OCI-LY7 (cell line): Measurements from ENCODE around the gene ZMYND8. TPM values are rescaled to one million over a fixed set of nuclear protein-coding genes. Genes with fewer than 3 reads are reported as not detected.
"Not testable (repeated sequence)": the region's sequence is repeated elsewhere in the genome, so short reads cannot be mapped to it uniquely, and the experiment has no call there.

Source experiments
- BruUV-seq: library from RNA; stranded (reverse); fragments of 400-500 nt; replicated peaks from 2 replicates; lab custom pipeline; 2021; lab: Mats Ljungman, UMichigan
- CTCF ChIA-PET: fragments of 300-600 bp; sonication (Branson Sonifier 250); formaldehyde crosslinking; loops from one replicate; lab custom pipeline; 2022; ENCODE audit warnings: antibody characterized with exemption; ENCODE audit not compliant: unreplicated experiment; lab: Charles Lee
- POLR2A ChIA-PET: fragments of 300-600 bp; sonication (Branson Sonifier 250); formaldehyde crosslinking; loops from one replicate; lab custom pipeline; 2022; ENCODE audit warnings: antibody characterized with exemption; lab: Charles Lee
- DNase-seq: peaks from one replicate; pipeline ENCODE4 v3.0.0-alpha.2; 2015; ENCODE audit warnings: low spot score
- H2AFZ ChIP-seq: fragments of 200-600 bp; sonication (generic), shearing (Covaris generic); 2 replicates; pipeline ENCODE4 v1.6.1; 2014; ENCODE audit warnings: mild to moderate bottlenecking, antibody characterized with exemption, low read length, moderate library complexity
- H3K27ac ChIP-seq: fragments of 200-600 bp; sonication (generic); 2 replicates; pipeline ENCODE4 v1.5.1; 2014; ENCODE audit warnings: mixed run types, low read depth, mild to moderate bottlenecking, moderate library complexity, low read length, inconsistent platforms; ENCODE audit not compliant: poor library complexity, severe bottlenecking
- H3K36me3 ChIP-seq: fragments of 200-600 bp; sonication (generic); 2 replicates; pipeline ENCODE4 v1.6.1; 2014; ENCODE audit warnings: mild to moderate bottlenecking, antibody characterized with exemption, low read length, moderate library complexity, mixed read lengths; ENCODE audit not compliant: insufficient read depth
- H3K4me1 ChIP-seq: fragments of 200-600 bp; sonication (generic); 2 replicates; pipeline ENCODE4 v1.5.1; 2014; ENCODE audit warnings: mild to moderate bottlenecking, low read length; ENCODE audit not compliant: insufficient read depth, poor library complexity, severe bottlenecking
- H3K4me2 ChIP-seq: fragments of 200-600 bp; sonication (generic); 2 replicates; pipeline ENCODE4 v1.6.1; 2014; ENCODE audit warnings: mild to moderate bottlenecking, low read length
- H3K4me3 ChIP-seq: fragments of 200-600 bp; sonication (generic); 2 replicates; pipeline ENCODE4 v1.5.1; 2014; ENCODE audit warnings: mild to moderate bottlenecking, low read depth, low read length; ENCODE audit not compliant: poor library complexity, severe bottlenecking
- H3K79me2 ChIP-seq: fragments of 200-600 bp; sonication (generic); 2 replicates; pipeline ENCODE4 v1.6.1; 2016; ENCODE audit warnings: low read depth, mild to moderate bottlenecking, low read length, moderate library complexity, mixed read lengths; ENCODE audit not compliant: insufficient read depth
- H3K9me2 ChIP-seq: fragments of 200-600 bp; sonication (generic); 2 replicates; pipeline ENCODE4 v1.6.1; 2016; ENCODE audit warnings: mild to moderate bottlenecking, low read length, mixed read lengths; ENCODE audit not compliant: insufficient read depth
- H3K9me3 ChIP-seq: fragments of 200-600 bp; sonication (generic); 2 replicates; pipeline ENCODE4 v1.6.1; 2014; ENCODE audit warnings: mild to moderate bottlenecking, mixed run types, low read length, mixed read lengths
- H4K20me1 ChIP-seq: fragments of 200-600 bp; sonication (generic); 2 replicates; pipeline ENCODE4 v1.6.1; 2014; ENCODE audit warnings: mild to moderate bottlenecking, antibody characterized with exemption, low read length, moderate library complexity, mixed read lengths; ENCODE audit not compliant: insufficient read depth
- EZH2phosphoT487 ChIP-seq: fragments of 200-600 bp; sonication (generic); IDR thresholded peaks from 2 replicates; pipeline ENCODE4 v1.6.1; 2018; ENCODE audit warnings: low read depth, borderline replicate concordance, mild to moderate bottlenecking, mixed run types, antibody characterized with exemption, low read length, moderate library complexity, mixed read lengths
- intact Hi-C: fragments of 100-400 bp; cut with micrococcal nuclease; formaldehyde crosslinking; loops from one replicate; pipeline ENCODE4 v1.10.0; 2022; ENCODE audit not compliant: unreplicated experiment
- total RNA-seq, 2 experiments: library from RNA; depleted of rRNA in 1 of 2; stranded (reverse); fragments of >200 nt in 1 of 2; shearing (Covaris generic) in 1 of 2; gene quantifications; 2 replicates each; pipeline ENCODE4 v1.2.3, GENCODE V29; 2014 to 2022
- TF ChIP-seq, protein P1 (sequence below): fragments of 200-600 bp; sonication (generic); conservative IDR thresholded peaks from 2 replicates; pipeline ENCODE4 v1.5.1; 2014; ENCODE audit warnings: mild to moderate bottlenecking, antibody characterized with exemption, low read length, moderate library complexity, mixed read lengths

The ZMYND8 gene
- total RNA-seq, 2 experiments from 2014 or later: 30.4 to 69.1 TPM

GRCh38 chr20:47396762-47397476 lies 40.4 kb upstream of the ZMYND8 start:
- no peak overlapping the region for H2AFZ ChIP-seq
- POLR2A ChIA-PET: interaction anchor here (0.6 to 1.4 kb wide), 3 partner anchors 9 to 217 kb away, joined by 3 to 5 read pairs (median 3); no protein-coding TSS in a partner anchor

DNA sequence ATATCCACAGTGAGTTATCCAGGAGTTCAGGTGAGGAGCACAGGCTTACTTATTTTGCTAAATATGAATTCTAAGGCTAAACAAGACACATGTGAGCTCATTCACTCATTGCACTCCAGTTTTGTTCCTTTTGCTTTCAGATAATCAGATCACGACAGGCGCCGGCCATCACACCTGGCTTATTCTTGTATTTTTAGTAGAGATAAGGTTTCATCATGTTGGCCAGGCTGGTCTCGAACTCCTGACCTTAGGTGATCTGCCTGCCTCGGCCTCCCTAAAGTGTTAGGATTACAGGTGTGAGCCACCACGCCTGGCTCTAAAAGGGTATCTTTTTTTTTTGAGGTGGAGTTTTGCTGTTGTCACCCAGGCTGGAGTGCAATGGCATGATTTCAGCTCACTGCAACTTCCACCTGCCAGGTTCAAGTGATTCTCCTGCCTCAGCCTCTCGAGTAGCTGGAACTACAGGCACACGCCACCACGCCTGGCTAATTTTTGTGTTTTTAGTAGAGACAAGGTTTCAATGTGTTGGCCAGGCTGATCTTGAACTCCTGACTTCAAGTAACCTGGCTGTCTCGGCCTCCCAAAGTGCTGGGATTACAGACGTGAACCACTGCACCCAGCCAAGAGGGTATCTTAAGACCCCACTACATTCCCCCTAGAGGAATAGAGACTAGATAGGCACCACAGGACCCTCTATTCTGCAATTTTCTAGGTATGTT lies 37.5 kb upstream of the ZMYND8 start:
- H4K20me1 ChIP-seq, H3K4me2 ChIP-seq, H3K27ac ChIP-seq, intact Hi-C loops, H3K79me2 ChIP-seq, H2AFZ ChIP-seq, BruUV-seq, H3K9me2 ChIP-seq, CTCF ChIA-PET, H3K4me3 ChIP-seq, DNase-seq: not testable (repeated sequence)
- peaks cover 35% of the 10 kb centered on the region for H3K4me1 ChIP-seq
- peaks cover 15% of the 10 kb centered on the region; the same call in 1 of the 2 replicates for H3K9me3 ChIP-seq
- POLR2A ChIA-PET: interaction anchor here (1.7 to 3.5 kb wide), 2 partner anchors 36 to 108 kb away, joined by 4 to 14 read pairs; partner anchors contain the start of gene NCOA3
- H3K36me3 ChIP-seq: peaks cover 46% of the 10 kb centered on the region

More at GRCh38 chr20:47396762-47397476, 40.4 kb upstream of the ZMYND8 start:
- no peaks in the 10 kb centered on the region for H3K79me2 ChIP-seq
- peaks cover 13% of the 10 kb centered on the region for H3K4me1 ChIP-seq
- intact Hi-C loops: no loop called here
- H3K9me3 ChIP-seq: peaks cover 17% of the 10 kb centered on the region
- no peak overlapping the region for H3K4me2 ChIP-seq
- no peaks in the 10 kb centered on the region for H3K9me2 ChIP-seq
- H3K27ac ChIP-seq: no peak overlapping the region
- TF ChIP-seq, protein P1, sequence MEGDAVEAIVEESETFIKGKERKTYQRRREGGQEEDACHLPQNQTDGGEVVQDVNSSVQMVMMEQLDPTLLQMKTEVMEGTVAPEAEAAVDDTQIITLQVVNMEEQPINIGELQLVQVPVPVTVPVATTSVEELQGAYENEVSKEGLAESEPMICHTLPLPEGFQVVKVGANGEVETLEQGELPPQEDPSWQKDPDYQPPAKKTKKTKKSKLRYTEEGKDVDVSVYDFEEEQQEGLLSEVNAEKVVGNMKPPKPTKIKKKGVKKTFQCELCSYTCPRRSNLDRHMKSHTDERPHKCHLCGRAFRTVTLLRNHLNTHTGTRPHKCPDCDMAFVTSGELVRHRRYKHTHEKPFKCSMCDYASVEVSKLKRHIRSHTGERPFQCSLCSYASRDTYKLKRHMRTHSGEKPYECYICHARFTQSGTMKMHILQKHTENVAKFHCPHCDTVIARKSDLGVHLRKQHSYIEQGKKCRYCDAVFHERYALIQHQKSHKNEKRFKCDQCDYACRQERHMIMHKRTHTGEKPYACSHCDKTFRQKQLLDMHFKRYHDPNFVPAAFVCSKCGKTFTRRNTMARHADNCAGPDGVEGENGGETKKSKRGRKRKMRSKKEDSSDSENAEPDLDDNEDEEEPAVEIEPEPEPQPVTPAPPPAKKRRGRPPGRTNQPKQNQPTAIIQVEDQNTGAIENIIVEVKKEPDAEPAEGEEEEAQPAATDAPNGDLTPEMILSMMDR: no peak
- TF ChIP-seq EZH2phosphoT487: no peak
- CTCF ChIA-PET: interaction anchor here (0.7 kb wide), 1 partner anchor 27 kb away, joined by 3 read pairs; no protein-coding TSS in a partner anchor
- peaks cover 45% of the 10 kb centered on the region for H3K36me3 ChIP-seq
- no peaks in the 10 kb centered on the region for H4K20me1 ChIP-seq
- BruUV-seq: no TSS peak
- DNase-seq: no peak
- no peak overlapping the region for H3K4me3 ChIP-seq

GRCh38 chr20:47392721-47393073 lies 36.2 kb upstream of the ZMYND8 start:
- Histone ChIP-seq H2AFZ (peak overlapping the region; percentile 79; the same call in 1 of the 2 replicates), H3K4me1 (peaks cover 37% of the 10 kb centered on the region), H3K79me2 (no peaks in the 10 kb centered on the region), H3K27ac (peak overlapping the region; percentile 69), H3K4me3 (peak overlapping the region; percentile 27), H3K4me2 (peak overlapping the region; percentile 48), H4K20me1 (no peaks in the 10 kb centered on the region), H3K9me3 (peaks cover 15% of the 10 kb centered on the region; the same call in 1 of the 2 replicates), H3K36me3 (peaks cover 46% of the 10 kb centered on the region), H3K9me2 (no peaks in the 10 kb centered on the region)
- DNase-seq: no peak
- intact Hi-C loops: no loop called here
- TF ChIP-seq, protein P1: no peak
- TF ChIP-seq EZH2phosphoT487: no peak
- BruUV-seq: no TSS peak
- ChIA-PET CTCF (no interaction called here), POLR2A (interaction anchor here (0.5 to 3.5 kb wide), 8 partner anchors 9 to 229 kb away, joined by 3 to 14 read pairs (median 4); partner anchors contain the start of gene NCOA3)
